ENCODE measurements around the gene SUSD3.

The SUSD3 gene

DNA sequence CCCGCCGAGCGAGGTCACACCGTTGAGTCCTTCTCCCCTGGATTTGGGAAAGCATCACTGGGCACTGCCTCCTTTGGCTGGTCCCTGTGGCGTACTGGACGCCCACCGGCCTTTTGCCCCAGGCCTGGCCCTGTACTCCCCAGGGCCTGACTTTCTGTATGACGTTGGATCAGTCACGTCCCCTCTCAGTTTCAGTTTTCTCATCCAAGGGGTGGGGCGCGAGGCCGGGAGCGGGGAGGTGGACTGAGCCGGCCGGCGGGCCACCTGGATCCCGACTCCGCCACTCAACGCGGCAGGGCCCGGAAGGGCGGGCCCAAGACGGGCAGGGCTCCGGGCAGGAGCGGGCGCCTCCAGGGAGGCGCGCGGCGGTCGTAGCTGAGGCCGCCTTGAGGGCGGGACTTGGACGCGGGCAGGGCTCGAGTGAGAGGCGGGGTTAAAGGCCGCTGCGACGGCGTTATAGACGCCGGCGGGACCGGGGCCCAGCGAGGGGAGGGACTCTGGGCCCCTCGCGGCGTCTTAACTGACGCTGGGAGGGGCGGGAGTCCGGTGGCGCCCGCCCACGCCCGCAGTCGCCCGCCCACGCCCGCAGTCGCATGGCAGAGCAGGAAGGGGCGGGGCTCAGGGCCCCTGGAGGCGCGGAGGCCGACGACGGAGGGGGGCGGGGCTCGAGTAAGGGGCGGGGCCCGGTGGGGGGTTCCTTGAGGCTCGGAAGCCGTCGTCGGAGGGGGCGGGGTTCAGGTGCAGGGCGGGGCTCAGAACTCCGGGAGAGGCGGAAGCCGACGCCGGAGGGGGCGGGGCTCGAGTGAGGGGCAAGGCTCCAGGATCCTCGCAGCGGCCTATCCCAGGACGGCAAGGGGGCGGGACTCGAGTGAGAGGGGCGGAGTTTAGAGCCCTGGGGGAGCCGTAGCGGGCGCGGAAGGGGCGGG lies 37.0 kb downstream of the SUSD3 start:
- TF ChIP-seq, protein P1, sequence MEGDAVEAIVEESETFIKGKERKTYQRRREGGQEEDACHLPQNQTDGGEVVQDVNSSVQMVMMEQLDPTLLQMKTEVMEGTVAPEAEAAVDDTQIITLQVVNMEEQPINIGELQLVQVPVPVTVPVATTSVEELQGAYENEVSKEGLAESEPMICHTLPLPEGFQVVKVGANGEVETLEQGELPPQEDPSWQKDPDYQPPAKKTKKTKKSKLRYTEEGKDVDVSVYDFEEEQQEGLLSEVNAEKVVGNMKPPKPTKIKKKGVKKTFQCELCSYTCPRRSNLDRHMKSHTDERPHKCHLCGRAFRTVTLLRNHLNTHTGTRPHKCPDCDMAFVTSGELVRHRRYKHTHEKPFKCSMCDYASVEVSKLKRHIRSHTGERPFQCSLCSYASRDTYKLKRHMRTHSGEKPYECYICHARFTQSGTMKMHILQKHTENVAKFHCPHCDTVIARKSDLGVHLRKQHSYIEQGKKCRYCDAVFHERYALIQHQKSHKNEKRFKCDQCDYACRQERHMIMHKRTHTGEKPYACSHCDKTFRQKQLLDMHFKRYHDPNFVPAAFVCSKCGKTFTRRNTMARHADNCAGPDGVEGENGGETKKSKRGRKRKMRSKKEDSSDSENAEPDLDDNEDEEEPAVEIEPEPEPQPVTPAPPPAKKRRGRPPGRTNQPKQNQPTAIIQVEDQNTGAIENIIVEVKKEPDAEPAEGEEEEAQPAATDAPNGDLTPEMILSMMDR (IDR thresholded peaks at IDR 0.05; ENCODE audit: insufficient read depth, low read depth, low read length, missing control alignments), result no peak
- DNase-seq (ENCODE audit: low read depth), result peak; percentile 99
- H3K4me3 ChIP-seq (ENCODE audit: low read depth, low read length), result peak overlapping the region; percentile 77

GRCh38 chr9:93096131-93096802 lies 37.8 kb downstream of the SUSD3 start, which contains the start of gene CARD19:
TSS of gene CARD19 (plus strand) at chr9:93096217. CDS start at chr9:93096346, 129 bp downstream.
- peak within 1 kb of the TSS; percentile 77 for H3K4me3 ChIP-seq (ENCODE audit: low read depth, low read length)
- DNase-seq (ENCODE audit: low read depth), result peak; percentile 50
- TF ChIP-seq, protein P1 (IDR thresholded peaks at IDR 0.05; ENCODE audit: insufficient read depth, low read depth, low read length, missing control alignments), result no peak

DNA sequence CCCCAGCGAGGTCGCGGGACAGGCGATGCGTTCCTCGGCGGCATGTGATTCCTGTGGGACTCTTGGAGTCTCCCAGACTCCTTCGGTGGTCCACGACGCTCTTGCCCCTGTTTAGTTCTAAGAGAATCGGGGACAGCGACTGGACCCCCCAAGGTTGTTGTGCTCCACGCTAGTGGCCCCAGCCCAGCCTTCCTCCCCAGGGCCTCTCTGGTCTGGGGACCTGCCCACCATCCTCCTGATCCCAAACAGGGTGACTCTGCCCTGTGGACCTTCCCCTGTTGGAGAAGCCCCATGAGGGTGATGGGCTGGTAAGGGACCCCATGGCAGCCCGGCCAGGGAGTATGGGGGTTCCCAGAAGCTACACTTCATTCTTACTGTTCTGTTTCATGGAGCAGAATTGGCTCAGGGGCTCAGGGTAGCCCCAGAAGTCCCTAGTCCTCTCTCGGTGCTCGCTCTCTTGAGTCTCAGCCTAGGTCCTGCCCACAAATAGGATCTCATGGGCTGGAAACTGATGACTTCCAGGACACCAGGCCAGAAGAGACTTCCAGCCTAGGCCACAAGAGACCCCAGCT lies 38.4 kb downstream of the SUSD3 start:
- no peak for DNase-seq (ENCODE audit: low read depth)
- H3K4me3 ChIP-seq (ENCODE audit: low read depth, low read length), result peak overlapping the region; percentile 74
- TF ChIP-seq, protein P1 (IDR thresholded peaks at IDR 0.05; ENCODE audit: insufficient read depth, low read depth, low read length, missing control alignments), result no peak

DNA sequence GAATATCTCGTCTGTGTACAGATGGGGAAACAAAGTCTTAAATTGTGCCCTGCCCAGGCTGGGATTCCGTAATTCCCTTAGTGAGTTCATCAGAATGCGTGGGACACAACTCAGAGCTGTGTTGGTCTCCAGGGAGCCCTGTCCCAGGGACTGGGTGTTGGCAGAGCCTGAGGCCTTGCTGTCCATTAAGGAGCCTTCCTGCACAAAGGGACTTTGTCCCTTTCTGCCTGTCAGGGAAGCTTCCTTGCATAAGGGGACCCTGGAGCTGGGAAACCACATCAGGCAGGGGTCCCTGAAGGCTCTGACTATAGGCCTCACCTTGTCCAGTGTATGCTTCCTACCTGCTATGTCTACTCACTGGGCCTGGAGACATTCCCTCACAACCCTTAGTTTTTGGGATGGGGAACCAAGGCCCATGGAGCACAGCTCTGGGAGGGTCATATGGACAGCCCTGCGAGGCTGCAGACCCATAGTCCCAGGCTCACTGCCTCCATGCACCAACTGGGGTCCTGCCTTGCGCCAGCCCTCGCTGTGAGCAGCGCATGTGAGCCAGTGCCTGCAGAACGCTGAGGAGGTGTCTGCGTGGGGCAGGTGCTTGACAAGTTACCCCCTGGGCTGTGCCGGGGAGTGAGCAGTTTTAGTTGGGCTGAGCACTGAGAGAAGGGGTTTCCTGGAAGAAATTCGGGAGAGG lies 39.2 kb downstream of the SUSD3 start:
- no peak overlapping the region for H3K4me3 ChIP-seq (ENCODE audit: low read depth, low read length)
- TF ChIP-seq, protein P1 (IDR thresholded peaks at IDR 0.05; ENCODE audit: insufficient read depth, low read depth, low read length, missing control alignments), result no peak

DNA sequence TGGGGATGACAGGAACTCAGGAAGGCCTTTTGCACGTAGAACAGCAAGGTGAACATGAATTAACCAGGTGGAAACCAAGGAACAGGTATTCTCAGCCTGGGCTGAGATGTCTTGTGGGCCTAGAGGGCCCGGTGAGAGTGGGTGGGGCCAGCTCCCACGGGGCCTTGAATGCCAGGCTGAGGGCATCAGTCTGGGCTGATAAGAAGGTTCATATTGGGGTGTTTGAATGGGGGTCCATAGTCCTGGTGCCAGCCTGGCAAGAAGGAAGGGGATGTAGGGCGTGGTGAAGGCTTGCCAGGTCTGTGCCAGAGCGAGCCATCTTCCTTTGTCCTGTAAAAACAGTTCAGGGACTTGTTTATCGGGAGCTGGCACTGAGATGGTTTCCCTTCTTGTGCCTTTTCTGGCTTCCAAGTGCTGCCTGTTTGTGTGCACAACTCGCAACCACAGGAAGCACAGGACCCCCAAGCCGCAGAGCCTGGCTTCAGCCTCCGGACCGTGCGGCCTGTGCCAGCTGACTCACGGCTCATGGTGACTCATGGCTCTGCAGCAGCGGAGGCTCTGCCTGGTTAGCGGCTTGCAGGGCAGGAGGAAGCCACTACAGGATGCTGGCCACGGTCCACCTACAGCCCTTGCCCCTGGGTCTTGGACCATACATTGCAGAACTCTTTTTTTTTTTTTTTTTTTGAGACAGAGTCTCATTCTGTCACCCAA lies 39.9 kb downstream of the SUSD3 start:
- H3K4me3 ChIP-seq (ENCODE audit: low read depth, low read length), result no peak overlapping the region
- TF ChIP-seq, protein P1 (IDR thresholded peaks at IDR 0.05; ENCODE audit: insufficient read depth, low read depth, low read length, missing control alignments), result no peak
- peak; percentile 52 for DNase-seq (ENCODE audit: low read depth)

More for the DNA sequence above, 39.2 kb downstream of the SUSD3 start:
- no peak for DNase-seq (ENCODE audit: low read depth)

All from GM12865 (cell line).